MM.1S (cell line): ENCODE measurements around the gene KCNJ1.

Experiments
- DNase-seq: peaks from one replicate; pipeline ENCODE4 v3.0.0-alpha.2; 2015
- H2AFZ ChIP-seq: fragments of 300-600 bp; sonication (generic); 2 replicates; pipeline ENCODE4 v1.6.0; 2016; ENCODE audit warnings: antibody characterized with exemption, low read length
- H3F3A ChIP-seq: fragments of 300-600 bp; sonication (generic); 2 replicates; pipeline ENCODE4 v1.6.1; 2016; ENCODE audit warnings: mild to moderate bottlenecking, antibody characterized with exemption, low read length, moderate library complexity, mixed read lengths; ENCODE audit not compliant: insufficient read depth
- H3K27ac ChIP-seq: fragments of 300-600 bp; sonication (generic); 2 replicates; pipeline ENCODE4 v1.5.1; 2016; ENCODE audit warnings: mild to moderate bottlenecking, low read length
- H3K27me3 ChIP-seq: fragments of 300-600 bp; sonication (generic); replicated peaks from 2 replicates; pipeline ENCODE4 v1.6.0; 2016; ENCODE audit warnings: low read length; ENCODE audit not compliant: insufficient read depth
- H3K36me3 ChIP-seq: fragments of 300-600 bp; sonication (generic); replicated peaks from 2 replicates; pipeline ENCODE4 v1.6.1; 2016; ENCODE audit warnings: mild to moderate bottlenecking, low read length, mixed read lengths; ENCODE audit not compliant: insufficient read depth
- H3K4me1 ChIP-seq: fragments of 300-600 bp; sonication (generic); 2 replicates; pipeline ENCODE4 v1.6.1; 2016; ENCODE audit warnings: low read length, mixed read lengths
- H3K4me2 ChIP-seq: fragments of 300-600 bp; sonication (generic); 2 replicates; pipeline ENCODE4 v1.6.0; 2016; ENCODE audit warnings: low read depth, low read length
- H3K4me3 ChIP-seq: fragments of 300-600 bp; sonication (generic); 2 replicates; pipeline ENCODE4 v1.5.1; 2016; ENCODE audit warnings: low read length, mixed read lengths
- H3K79me2 ChIP-seq: fragments of 300-600 bp; sonication (generic); 2 replicates; pipeline ENCODE4 v1.6.1; 2016; ENCODE audit warnings: mixed run types, low read length, mixed read lengths
- H3K9ac ChIP-seq: fragments of 300-600 bp; sonication (generic); 2 replicates; pipeline ENCODE4 v1.6.1; 2016; ENCODE audit warnings: low read length, mixed read lengths
- H3K9me2 ChIP-seq: fragments of 300-600 bp; sonication (generic); replicated peaks from 2 replicates; pipeline ENCODE4 v1.6.1; 2016; ENCODE audit warnings: mild to moderate bottlenecking, low read length, mixed read lengths; ENCODE audit not compliant: insufficient read depth
- H3K9me3 ChIP-seq: fragments of 300-600 bp; sonication (generic); replicated peaks from 2 replicates; pipeline ENCODE4 v1.6.1; 2016; ENCODE audit warnings: mild to moderate bottlenecking, low read length, mixed read lengths; ENCODE audit not compliant: insufficient read depth
- H4K20me1 ChIP-seq: fragments of 300-600 bp; sonication (generic); 2 replicates; pipeline ENCODE4 v1.6.1; 2016; ENCODE audit warnings: mild to moderate bottlenecking, low read length, moderate library complexity, mixed read lengths; ENCODE audit not compliant: insufficient read depth
- EZH2 ChIP-seq: fragments of 300-600 bp; sonication (generic); optimal IDR thresholded peaks from 2 replicates; pipeline ENCODE3; 2017; ENCODE audit warnings: low read depth, mild to moderate bottlenecking, antibody characterized with exemption, low read length, mixed read lengths
- EZH2phosphoT487 ChIP-seq: fragments of 300-600 bp; sonication (generic); IDR thresholded peaks from 2 replicates; pipeline ENCODE4 v1.6.1; 2018; ENCODE audit warnings: antibody characterized with exemption, low read length
- TF ChIP-seq, protein P1 (sequence below): fragments of 300-600 bp; sonication (generic); IDR thresholded peaks from 2 replicates; pipeline ENCODE4 v1.5.1; 2016; ENCODE audit warnings: antibody characterized with exemption, low read length, mixed read lengths

The KCNJ1 gene

GRCh38 chr11:128840137-128840536, 27.0 kb downstream of the KCNJ1 start:
- no peaks in the 10 kb centered on the region for H3F3A ChIP-seq
- H3K4me1 ChIP-seq = no peaks in the 10 kb centered on the region
- no peak overlapping the region for H3K9ac ChIP-seq
- H3K4me2 ChIP-seq = no peak overlapping the region
- no peak for TF ChIP-seq EZH2phosphoT487
- TF ChIP-seq, protein P1, sequence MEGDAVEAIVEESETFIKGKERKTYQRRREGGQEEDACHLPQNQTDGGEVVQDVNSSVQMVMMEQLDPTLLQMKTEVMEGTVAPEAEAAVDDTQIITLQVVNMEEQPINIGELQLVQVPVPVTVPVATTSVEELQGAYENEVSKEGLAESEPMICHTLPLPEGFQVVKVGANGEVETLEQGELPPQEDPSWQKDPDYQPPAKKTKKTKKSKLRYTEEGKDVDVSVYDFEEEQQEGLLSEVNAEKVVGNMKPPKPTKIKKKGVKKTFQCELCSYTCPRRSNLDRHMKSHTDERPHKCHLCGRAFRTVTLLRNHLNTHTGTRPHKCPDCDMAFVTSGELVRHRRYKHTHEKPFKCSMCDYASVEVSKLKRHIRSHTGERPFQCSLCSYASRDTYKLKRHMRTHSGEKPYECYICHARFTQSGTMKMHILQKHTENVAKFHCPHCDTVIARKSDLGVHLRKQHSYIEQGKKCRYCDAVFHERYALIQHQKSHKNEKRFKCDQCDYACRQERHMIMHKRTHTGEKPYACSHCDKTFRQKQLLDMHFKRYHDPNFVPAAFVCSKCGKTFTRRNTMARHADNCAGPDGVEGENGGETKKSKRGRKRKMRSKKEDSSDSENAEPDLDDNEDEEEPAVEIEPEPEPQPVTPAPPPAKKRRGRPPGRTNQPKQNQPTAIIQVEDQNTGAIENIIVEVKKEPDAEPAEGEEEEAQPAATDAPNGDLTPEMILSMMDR = no peak
- TF ChIP-seq EZH2 = no peak
- H3K27ac ChIP-seq = no peak overlapping the region
- no peak overlapping the region for H3K4me3 ChIP-seq
- no peaks in the 10 kb centered on the region for H3K9me3 ChIP-seq
- DNase-seq = no peak
- H3K79me2 ChIP-seq = no peaks in the 10 kb centered on the region
- no peaks in the 10 kb centered on the region for H3K36me3 ChIP-seq
- H4K20me1 ChIP-seq = no peaks in the 10 kb centered on the region
- H3K27me3 ChIP-seq = no peaks in the 10 kb centered on the region
- no peak overlapping the region for H2AFZ ChIP-seq
- H3K9me2 ChIP-seq = no peaks in the 10 kb centered on the region

GRCh38 chr11:128839081-128839480, 28.0 kb downstream of the KCNJ1 start:
- H3K27ac ChIP-seq = no peak overlapping the region

GRCh38 chr11:128837627-128838026, 29.5 kb downstream of the KCNJ1 start:
- Histone ChIP-seq H3K4me3 (no peak overlapping the region), H3K9me3 (no peaks in the 10 kb centered on the region), H3K9ac (no peak overlapping the region), H4K20me1 (no peaks in the 10 kb centered on the region), H3K9me2 (no peaks in the 10 kb centered on the region), H3K4me2 (no peak overlapping the region), H3K27ac (no peak overlapping the region), H2AFZ (no peak overlapping the region), H3F3A (no peaks in the 10 kb centered on the region), H3K79me2 (no peaks in the 10 kb centered on the region), H3K27me3 (no peaks in the 10 kb centered on the region), H3K36me3 (no peaks in the 10 kb centered on the region), H3K4me1 (0 out of 2 replicates have a peak, but pooled peaks cover under 1% of the 10 kb centered on the region)
- no peak for TF ChIP-seq EZH2
- TF ChIP-seq EZH2phosphoT487 = no peak
- TF ChIP-seq, protein P1 = no peak
- DNase-seq = no peak

More at GRCh38 chr11:128839081-128839480, 28.0 kb downstream of the KCNJ1 start:
- no peak for DNase-seq
- Histone ChIP-seq H3K27me3 (no peaks in the 10 kb centered on the region), H2AFZ (no peak overlapping the region), H4K20me1 (no peaks in the 10 kb centered on the region), H3K4me3 (no peak overlapping the region), H3K4me1 (no peaks in the 10 kb centered on the region), H3K36me3 (no peaks in the 10 kb centered on the region), H3K9me2 (no peaks in the 10 kb centered on the region), H3K79me2 (no peaks in the 10 kb centered on the region), H3K9me3 (no peaks in the 10 kb centered on the region), H3F3A (no peaks in the 10 kb centered on the region), H3K9ac (no peak overlapping the region), H3K4me2 (no peak overlapping the region)
- TF ChIP-seq EZH2 (no peak), EZH2phosphoT487 (no peak)
- TF ChIP-seq, protein P1 = no peak
